Loucy (cell line): ENCODE measurements around the gene IFNL1.

Source experiments
- CTCF ChIP-seq: fragments of 200-600 bp; sonication (generic); conservative IDR thresholded peaks from 2 replicates; pipeline ENCODE4 v1.5.1; 2014; ENCODE audit warnings: mild to moderate bottlenecking, antibody characterized with exemption, low read length
- EZH2phosphoT487 ChIP-seq: fragments of 200-600 bp; IDR thresholded peaks from 2 replicates; pipeline ENCODE4 v1.6.1; 2018; ENCODE audit warnings: antibody characterized with exemption, mild to moderate bottlenecking, moderate library complexity, borderline replicate concordance

GRCh38 chr19:39276740-39277139, 19.5 kb upstream of the IFNL1 start:
- TF ChIP-seq CTCF (no peak), EZH2phosphoT487 (no peak)
